Measurements from ENCODE around the gene KBTBD2.

- TF ChIP-seq, protein P1, sequence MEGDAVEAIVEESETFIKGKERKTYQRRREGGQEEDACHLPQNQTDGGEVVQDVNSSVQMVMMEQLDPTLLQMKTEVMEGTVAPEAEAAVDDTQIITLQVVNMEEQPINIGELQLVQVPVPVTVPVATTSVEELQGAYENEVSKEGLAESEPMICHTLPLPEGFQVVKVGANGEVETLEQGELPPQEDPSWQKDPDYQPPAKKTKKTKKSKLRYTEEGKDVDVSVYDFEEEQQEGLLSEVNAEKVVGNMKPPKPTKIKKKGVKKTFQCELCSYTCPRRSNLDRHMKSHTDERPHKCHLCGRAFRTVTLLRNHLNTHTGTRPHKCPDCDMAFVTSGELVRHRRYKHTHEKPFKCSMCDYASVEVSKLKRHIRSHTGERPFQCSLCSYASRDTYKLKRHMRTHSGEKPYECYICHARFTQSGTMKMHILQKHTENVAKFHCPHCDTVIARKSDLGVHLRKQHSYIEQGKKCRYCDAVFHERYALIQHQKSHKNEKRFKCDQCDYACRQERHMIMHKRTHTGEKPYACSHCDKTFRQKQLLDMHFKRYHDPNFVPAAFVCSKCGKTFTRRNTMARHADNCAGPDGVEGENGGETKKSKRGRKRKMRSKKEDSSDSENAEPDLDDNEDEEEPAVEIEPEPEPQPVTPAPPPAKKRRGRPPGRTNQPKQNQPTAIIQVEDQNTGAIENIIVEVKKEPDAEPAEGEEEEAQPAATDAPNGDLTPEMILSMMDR (IDR thresholded peaks at IDR 0.05): peak; percentile 79 to 95 (median 93)
- TF ChIP-seq POLR2A (IDR thresholded peaks at IDR 0.05): no peak
These were observed 44.8 kb downstream of the KBTBD2 start for GRCh38 chr7:32846630-32847225.
